Left renal pelvis (tissue), 4 donors: ENCODE data around the gene KLHL5. TPM values are rescaled to one million over a fixed set of nuclear protein-coding genes. Genes with fewer than 3 reads are reported as not detected.
A peak's percentile ranks its signal among the peaks of the same experiment; 100 is the strongest.

Experiments used
- DNase-seq, 4 donors: peaks; one replicate each; pipeline ENCODE4 v3.0.0-alpha.2; 2013; ENCODE audit warnings: low read depth in 4 of 4, low spot score in 3 of 4
- polyA plus RNA-seq, 4 donors: library from polyadenylated mRNA; unstranded; fragments of 120-200 nt; gene quantifications; one replicate each; pipeline ENCODE4 v1.2.1, GENCODE V29; 2013; ENCODE audit not compliant: insufficient read length in 4 of 4

KLHL5 gene
- polyA plus RNA-seq, 4 donors, result 30.1 to 47.1 (median 40.9) TPM

- no peak for DNase-seq
Observed at GRCh38 chr4:39043058-39043860, 18.8 kb upstream of the KLHL5 start.

DNA sequence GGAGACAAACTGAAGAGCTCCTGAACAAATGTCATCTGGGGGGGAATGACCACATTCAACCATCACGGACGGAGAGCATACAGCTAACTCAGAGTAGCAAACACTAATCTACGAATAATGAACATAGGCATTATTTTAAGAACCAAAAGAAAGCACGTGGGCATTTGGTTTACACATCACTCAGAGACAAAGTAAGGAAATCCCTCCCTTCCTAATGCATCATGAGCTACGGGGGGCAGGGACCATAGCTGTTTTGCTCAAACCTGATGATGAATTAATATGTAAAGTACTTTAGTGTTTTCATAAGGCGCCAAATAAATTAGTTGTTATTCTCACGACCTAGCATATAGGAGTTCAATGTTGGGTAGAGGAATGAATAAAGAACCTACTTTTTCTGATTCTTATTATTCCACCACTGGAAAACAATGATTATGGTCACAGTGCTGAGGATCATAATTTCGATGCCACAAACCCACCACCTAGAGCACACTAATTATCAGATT, 18.1 kb upstream of the KLHL5 start:
- peak in 1 of 4 donors; percentile 16 for DNase-seq

- peak; percentile 62 to 73 (median 68) for DNase-seq
Observed at GRCh38 chr4:39044364-39044955, 17.6 kb upstream of the KLHL5 start.

- DNase-seq, result peak in 2 of 4 donors; percentile 22 to 43
Observed at GRCh38 chr4:39044956-39045826, 16.8 kb upstream of the KLHL5 start.

DNA sequence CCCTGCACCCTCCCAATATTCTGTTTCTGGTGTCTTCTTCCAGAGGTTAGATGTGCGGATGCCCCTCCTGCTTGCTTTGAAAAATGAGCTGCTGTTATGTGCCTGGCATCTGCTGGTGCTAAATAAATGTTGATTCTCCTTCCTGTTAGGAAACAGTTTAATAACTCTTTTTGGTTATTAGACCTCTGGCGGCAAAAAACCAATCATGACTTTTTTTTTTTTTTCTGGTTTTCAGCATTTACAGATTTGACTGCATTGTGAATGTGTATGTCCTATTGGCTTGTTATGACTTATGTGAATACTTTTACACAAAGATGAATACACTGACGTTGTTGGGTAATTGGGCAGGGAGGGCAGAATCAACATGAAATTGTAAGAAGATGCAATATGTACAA, 16.2 kb upstream of the KLHL5 start:
- no peak for DNase-seq

DNA sequence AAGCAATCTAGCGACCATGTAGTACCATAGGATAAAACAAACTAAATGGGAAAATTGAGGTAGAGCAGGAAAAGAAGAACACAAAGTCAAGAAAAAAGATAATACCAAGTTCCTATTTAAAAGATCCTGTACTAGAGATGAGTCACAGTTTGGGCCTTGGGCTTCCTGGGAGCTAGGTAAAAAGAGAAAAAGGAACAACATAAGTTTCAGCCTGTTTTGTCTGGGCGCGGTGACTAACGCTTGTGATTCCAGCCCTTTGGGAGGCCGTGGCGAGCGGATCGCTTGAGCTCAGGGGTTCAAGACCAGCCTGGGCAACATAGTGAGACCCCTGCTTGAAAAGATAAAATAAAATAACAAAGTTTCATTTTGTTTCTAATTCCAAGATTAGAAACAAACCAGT, 15.8 kb upstream of the KLHL5 start:
- no peak for DNase-seq

- DNase-seq, result no peak
Observed at GRCh38 chr4:39047681-39048080, 14.4 kb upstream of the KLHL5 start.

DNA sequence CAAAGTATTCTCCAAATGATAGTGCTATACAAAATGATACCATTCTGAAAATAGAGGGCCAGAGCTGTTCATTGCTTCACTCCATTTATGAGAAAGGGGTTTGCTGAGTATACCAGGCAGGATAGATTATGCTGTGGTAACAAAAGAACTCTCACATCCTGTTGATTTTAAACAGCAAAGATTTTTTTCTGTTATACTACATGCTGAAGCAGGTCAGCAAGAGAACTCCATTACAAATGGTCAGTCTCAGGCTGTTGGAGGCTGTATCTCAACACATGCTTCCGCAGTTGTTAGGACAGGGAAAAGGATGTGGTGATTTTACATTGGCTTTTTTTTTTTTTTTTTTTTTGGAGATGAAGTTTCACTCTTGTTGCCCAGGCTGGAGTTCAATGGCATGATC, 13.7 kb upstream of the KLHL5 start:
- no peak for DNase-seq

DNA sequence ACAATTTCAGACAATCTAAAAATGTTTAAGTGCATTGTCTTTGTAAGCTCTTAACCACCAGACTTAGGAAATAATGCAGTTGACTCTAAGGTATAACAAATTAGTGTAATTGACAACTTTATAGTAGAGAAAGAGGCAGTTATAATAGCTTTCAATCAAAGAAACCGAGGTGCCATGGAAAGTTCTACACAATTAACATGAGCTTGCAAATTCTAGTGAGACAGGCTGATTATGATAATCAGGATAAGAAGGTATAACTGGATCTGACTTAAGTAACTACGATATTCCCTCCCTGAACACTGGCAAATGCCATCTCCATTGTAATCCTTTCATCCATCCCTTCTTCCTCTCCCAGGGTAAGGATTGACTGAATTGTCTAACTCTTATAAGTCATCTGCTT, 11.4 kb upstream of the KLHL5 start:
- DNase-seq, result no peak

DNA sequence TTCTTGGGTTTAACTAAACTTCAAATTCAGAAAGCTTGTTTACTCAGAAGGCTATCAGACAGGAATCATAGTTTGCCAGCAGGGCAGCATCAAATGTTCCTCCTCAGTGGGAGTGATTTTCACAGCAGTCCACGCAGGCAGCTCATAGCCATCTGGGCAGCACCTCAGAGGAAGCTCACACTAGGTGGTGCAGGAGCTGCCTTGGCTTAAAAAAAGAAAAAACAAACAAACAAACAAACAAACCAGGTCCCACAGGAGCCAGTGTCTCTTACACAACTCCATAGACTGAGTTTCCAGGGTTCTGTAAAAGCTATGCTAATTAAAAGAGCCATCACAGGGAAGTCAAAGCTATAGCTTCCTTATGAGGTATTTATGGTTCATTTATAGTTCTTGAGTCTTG, 10.5 kb upstream of the KLHL5 start:
- DNase-seq, result no peak

DNA sequence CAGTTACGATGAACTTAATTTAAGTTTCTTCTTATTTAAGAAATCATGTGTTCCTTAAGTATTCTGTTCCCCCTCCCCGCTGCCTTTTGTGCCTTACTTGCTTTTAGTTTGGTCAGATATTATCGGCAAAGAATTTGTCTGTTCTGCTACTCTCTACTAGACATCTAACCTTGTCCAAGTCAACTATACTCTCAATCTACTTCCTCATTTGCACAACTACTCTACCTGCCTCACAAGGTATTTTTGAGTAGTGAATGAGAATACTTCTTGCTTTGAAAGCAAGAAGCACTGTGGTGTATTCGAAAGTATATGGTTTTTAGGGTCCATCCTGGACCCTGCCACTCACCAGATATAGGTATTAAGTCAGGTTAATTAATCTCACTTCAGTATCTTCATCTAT, 8.0 kb upstream of the KLHL5 start:
- DNase-seq, result no peak

GRCh38 chr4:39054497-39054896, 7.5 kb upstream of the KLHL5 start:
- no peak for DNase-seq

GRCh38 chr4:39056023-39056422, 6.0 kb upstream of the KLHL5 start:
- no peak for DNase-seq

DNA sequence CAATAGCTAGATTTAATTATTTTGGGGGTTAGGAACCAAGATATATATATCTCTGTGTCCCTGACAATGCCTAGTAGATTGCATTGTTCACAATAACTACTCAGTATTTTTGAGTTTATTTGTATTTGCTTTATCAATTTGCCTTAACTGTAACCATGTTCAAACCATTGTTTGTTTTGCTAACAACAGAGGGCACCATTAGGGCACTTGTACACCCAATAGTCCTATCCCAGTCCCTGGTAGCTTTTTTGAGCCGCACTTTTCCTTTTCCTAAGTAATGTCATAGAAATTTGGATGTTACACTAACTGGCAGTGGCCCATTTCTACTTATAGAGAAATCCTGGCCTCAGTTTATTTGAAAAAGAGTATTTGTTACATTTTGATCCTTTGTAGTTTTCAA, 575 bp upstream of the KLHL5 start:
- no peak for DNase-seq

GRCh38 chr4:39062770-39063097, 702 bp downstream of the KLHL5 start:
- no peak for DNase-seq

DNA sequence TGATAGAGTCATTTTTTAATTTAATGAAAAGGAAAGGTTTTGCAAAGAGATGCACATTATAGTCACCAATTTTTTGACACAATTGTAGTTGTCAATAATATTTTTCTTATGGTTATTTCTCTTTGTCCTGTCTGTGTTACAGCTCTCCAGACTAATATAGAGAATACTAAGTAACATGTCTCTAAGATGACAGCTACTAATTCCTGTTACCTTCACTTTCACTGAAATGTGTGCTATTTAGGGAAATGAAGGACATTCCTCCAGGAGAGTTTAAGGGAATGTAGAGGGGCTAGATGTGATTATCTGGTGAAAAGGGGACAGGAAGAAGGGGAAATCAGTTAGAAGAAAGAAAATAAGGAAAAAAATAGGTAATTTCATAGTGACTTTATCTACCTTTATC, 1.4 kb downstream of the KLHL5 start:
- no peak for DNase-seq

DNA sequence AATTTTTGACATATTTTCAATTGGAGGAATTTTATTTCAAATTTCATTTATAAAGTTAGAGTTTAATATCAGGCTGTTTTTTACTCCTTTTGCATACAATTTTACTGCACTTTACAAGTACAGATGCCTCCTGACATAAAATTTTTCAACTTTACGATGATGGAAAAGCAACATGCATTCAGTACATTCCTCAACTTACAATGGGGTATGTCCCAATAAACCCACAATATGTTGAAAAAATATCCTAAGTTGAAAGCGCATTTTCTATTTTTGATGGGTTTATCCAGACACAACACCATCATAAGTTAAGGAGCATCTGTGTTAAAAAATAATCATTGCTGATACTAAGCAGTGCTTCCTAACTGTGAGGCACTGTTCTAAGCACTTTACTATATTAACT, 4.3 kb downstream of the KLHL5 start:
- DNase-seq, result no peak

GRCh38 chr4:39067031-39067430, 5.0 kb downstream of the KLHL5 start:
- DNase-seq, result no peak

- DNase-seq, result no peak
Observed at GRCh38 chr4:39067451-39067850, 5.4 kb downstream of the KLHL5 start.

- no peak for DNase-seq
Observed at GRCh38 chr4:39068907-39069306, 6.9 kb downstream of the KLHL5 start.

GRCh38 chr4:39078829-39079228, 16.8 kb downstream of the KLHL5 start:
- DNase-seq, result no peak
